ENCODE data around the gene NTN1. TPM values are rescaled to one million over a fixed set of nuclear protein-coding genes. Genes with fewer than 3 reads are reported as not detected.

NTN1 gene
- polyA plus RNA-seq, 1 donor from 2014 or later = 16.2 TPM

DNA sequence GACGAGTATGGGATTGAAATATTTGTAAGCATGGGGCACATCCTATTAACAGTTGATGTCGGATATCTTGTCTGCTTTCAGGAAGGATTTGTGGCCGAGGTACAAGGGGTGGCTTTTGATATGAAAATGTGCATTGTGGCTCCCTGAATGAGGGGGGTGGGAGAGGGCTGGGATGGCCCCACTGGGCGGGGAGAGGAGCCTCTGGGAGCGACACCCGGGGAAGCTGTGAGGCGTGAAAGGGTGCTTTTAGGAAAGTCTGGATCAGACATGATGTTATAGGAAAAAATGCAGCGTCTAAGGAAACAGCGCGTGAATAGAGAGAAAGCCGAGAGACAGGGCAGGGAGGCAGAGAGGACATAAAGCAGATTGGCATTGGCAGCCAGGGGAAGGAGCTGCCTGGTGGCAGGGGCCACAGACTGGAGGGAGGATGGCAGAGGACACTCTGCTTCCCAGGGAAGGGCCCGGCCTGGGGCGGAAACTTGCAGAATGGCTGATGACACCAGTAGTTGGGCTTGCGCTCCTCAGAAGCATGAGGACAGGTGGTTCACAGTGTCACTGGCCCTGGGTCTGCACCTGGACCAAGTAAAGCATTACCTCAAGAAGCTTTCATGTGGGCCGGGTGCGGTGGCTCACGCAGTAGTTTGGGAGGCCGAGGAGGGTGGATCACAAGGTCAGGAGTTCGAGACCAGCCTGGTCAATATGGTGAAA is 95.7 kb downstream of the NTN1 start:
- Histone ChIP-seq H3K27ac (ENCODE audit: low read length) (no peak overlapping the region), H3K9me3 (ENCODE audit: low read length) (peaks cover 2% of the 10 kb centered on the region), H3K27me3 (ENCODE audit: insufficient read depth, low read depth, low read length) (no peaks in the 10 kb centered on the region), H3K9ac (ENCODE audit: low read length) (no peak overlapping the region), H3K36me3 (ENCODE audit: insufficient read depth, low read length) (no peaks in the 10 kb centered on the region), H2AFZ (ENCODE audit: low read depth, low read length) (no peak overlapping the region), H3K9me2 (ENCODE audit: insufficient read depth, low read length) (no peaks in the 10 kb centered on the region), H3K4me2 (ENCODE audit: low read length) (no peak overlapping the region), H3K79me2 (replicated peaks; ENCODE audit: insufficient read depth, low read length) (no peaks in the 10 kb centered on the region), H3F3A (ENCODE audit: insufficient read depth, low read length, poor library complexity, severe bottlenecking) (no peaks in the 10 kb centered on the region), H4K20me1 (ENCODE audit: insufficient read depth) (no peaks in the 10 kb centered on the region), H3K4me3 (ENCODE audit: low read length) (no peak overlapping the region)
- no peak for TF ChIP-seq SMC3 (conservative IDR thresholded peaks at IDR 0.05; ENCODE audit: poor library complexity)
- TF ChIP-seq MXI1 (conservative IDR thresholded peaks at IDR 0.05; ENCODE audit: poor library complexity, severe bottlenecking) = no peak
- no peak for TF ChIP-seq TAF1 (IDR thresholded peaks at IDR 0.05; ENCODE audit: low read depth)
- no peak for TF ChIP-seq POLR2AphosphoS5 (IDR thresholded peaks at IDR 0.05)
- TF ChIP-seq, protein P1, sequence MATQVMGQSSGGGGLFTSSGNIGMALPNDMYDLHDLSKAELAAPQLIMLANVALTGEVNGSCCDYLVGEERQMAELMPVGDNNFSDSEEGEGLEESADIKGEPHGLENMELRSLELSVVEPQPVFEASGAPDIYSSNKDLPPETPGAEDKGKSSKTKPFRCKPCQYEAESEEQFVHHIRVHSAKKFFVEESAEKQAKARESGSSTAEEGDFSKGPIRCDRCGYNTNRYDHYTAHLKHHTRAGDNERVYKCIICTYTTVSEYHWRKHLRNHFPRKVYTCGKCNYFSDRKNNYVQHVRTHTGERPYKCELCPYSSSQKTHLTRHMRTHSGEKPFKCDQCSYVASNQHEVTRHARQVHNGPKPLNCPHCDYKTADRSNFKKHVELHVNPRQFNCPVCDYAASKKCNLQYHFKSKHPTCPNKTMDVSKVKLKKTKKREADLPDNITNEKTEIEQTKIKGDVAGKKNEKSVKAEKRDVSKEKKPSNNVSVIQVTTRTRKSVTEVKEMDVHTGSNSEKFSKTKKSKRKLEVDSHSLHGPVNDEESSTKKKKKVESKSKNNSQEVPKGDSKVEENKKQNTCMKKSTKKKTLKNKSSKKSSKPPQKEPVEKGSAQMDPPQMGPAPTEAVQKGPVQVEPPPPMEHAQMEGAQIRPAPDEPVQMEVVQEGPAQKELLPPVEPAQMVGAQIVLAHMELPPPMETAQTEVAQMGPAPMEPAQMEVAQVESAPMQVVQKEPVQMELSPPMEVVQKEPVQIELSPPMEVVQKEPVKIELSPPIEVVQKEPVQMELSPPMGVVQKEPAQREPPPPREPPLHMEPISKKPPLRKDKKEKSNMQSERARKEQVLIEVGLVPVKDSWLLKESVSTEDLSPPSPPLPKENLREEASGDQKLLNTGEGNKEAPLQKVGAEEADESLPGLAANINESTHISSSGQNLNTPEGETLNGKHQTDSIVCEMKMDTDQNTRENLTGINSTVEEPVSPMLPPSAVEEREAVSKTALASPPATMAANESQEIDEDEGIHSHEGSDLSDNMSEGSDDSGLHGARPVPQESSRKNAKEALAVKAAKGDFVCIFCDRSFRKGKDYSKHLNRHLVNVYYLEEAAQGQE (IDR thresholded peaks at IDR 0.05; ENCODE audit: borderline replicate concordance) = no peak
- no peak for TF ChIP-seq EZH2 (IDR thresholded peaks at IDR 0.05; ENCODE audit: borderline replicate concordance, insufficient read depth, low read length, poor library complexity, severe bottlenecking)

DNA sequence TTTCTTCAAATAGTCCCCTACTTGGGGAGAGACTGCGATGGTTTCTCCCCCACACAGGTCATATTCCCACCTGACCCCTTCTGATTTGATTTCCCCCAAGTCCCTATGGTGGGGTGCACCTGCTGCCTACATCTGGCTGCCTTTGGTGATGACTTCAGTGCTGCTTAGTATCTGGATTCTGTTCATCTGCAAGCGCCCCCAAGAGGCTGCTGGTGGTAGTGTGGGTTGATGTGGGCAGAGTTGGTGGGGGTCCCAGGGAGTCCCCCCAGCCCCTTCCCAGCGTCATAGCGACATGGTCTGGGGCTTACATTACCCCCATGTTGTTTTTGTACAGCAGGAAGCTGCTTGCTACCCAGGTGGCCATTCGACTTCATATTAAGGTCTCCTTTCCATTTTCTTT is 99.2 kb downstream of the NTN1 start:
- Histone ChIP-seq H3F3A (ENCODE audit: insufficient read depth, low read length, poor library complexity, severe bottlenecking) (no peaks in the 10 kb centered on the region), H3K9me2 (ENCODE audit: insufficient read depth, low read length) (no peaks in the 10 kb centered on the region), H4K20me1 (ENCODE audit: insufficient read depth) (no peaks in the 10 kb centered on the region), H3K36me3 (ENCODE audit: insufficient read depth, low read length) (no peaks in the 10 kb centered on the region), H3K9ac (ENCODE audit: low read length) (no peak overlapping the region), H2AFZ (ENCODE audit: low read depth, low read length) (no peak overlapping the region), H3K79me2 (replicated peaks; ENCODE audit: insufficient read depth, low read length) (no peaks in the 10 kb centered on the region), H3K4me2 (ENCODE audit: low read length) (no peak overlapping the region), H3K9me3 (ENCODE audit: low read length) (peaks cover 2% of the 10 kb centered on the region), H3K27ac (ENCODE audit: low read length) (no peak overlapping the region), H3K27me3 (ENCODE audit: insufficient read depth, low read depth, low read length) (no peaks in the 10 kb centered on the region), H3K4me3 (ENCODE audit: low read length) (no peak overlapping the region)
- no peak for TF ChIP-seq TAF1 (IDR thresholded peaks at IDR 0.05; ENCODE audit: low read depth)
- TF ChIP-seq MXI1 (conservative IDR thresholded peaks at IDR 0.05; ENCODE audit: poor library complexity, severe bottlenecking) = no peak
- no peak for TF ChIP-seq EZH2 (IDR thresholded peaks at IDR 0.05; ENCODE audit: borderline replicate concordance, insufficient read depth, low read length, poor library complexity, severe bottlenecking)
- TF ChIP-seq EP300 (conservative IDR thresholded peaks at IDR 0.05; ENCODE audit: poor library complexity, severe bottlenecking) = no peak

DNA sequence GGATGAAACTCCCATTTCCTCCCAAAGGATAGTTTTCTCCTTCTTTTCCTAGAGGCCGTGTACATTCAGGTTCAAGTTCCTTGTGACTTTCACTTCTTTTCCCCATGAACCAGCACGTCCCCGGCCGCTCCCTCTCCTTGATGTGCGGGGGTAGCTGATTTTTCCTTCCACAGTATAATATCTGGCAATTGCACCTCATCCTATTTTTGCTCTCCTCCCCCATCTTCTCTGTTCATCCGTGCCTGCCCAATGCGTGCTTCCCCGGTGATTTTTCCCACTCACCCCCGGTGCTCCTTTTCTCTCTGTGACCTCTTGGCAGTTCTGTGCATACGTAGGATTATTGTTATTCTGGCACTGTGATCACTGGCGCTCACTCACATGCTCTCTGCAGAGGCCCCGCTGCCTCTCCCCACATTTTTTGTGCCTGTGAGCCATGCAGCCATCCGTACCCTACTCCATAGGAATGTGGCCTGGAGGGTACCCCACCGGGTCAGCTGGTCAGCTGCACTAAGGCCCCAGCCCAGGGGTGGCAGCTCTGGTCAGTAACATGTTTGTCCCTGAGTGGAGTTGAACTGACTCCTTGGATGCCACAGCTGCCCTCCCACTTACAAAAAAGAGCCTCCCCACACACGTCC is 100.0 kb downstream of the NTN1 start:
- no peak overlapping the region for H3K4me2 ChIP-seq (ENCODE audit: low read length)

More for the DNA sequence above, 100.0 kb downstream of the NTN1 start:
- Histone ChIP-seq H3K9ac (ENCODE audit: low read length) (no peak overlapping the region), H4K20me1 (ENCODE audit: insufficient read depth) (no peaks in the 10 kb centered on the region), H3K27me3 (ENCODE audit: insufficient read depth, low read depth, low read length) (no peaks in the 10 kb centered on the region), H2AFZ (ENCODE audit: low read depth, low read length) (no peak overlapping the region), H3K4me3 (ENCODE audit: low read length) (no peak overlapping the region), H3K27ac (ENCODE audit: low read length) (no peak overlapping the region), H3K79me2 (replicated peaks; ENCODE audit: insufficient read depth, low read length) (no peaks in the 10 kb centered on the region), H3K9me2 (ENCODE audit: insufficient read depth, low read length) (no peaks in the 10 kb centered on the region), H3K9me3 (ENCODE audit: low read length) (peaks cover 2% of the 10 kb centered on the region), H3K36me3 (ENCODE audit: insufficient read depth, low read length) (no peaks in the 10 kb centered on the region), H3F3A (ENCODE audit: insufficient read depth, low read length, poor library complexity, severe bottlenecking) (no peaks in the 10 kb centered on the region)
- TF ChIP-seq MXI1 (conservative IDR thresholded peaks at IDR 0.05; ENCODE audit: poor library complexity, severe bottlenecking) (no peak), RAD21 (conservative IDR thresholded peaks at IDR 0.05) (no peak)

Data from neural cell (in vitro differentiated cells).